GM21381 (cell line): ENCODE measurements around the gene BCAP31.
"Not testable (repeated sequence)": the region's sequence is repeated elsewhere in the genome, so short reads cannot be mapped to it uniquely, and the experiment has no call there.

ENCODE experiments used
- ATAC-seq: cut with Tn5 transposase; IDR thresholded peaks from one replicate; pipeline ENCODE4 v1.9.1; 2021; ENCODE audit warnings: mild to moderate bottlenecking, moderate library complexity; ENCODE audit not compliant: unreplicated experiment

The BCAP31 gene

DNA sequence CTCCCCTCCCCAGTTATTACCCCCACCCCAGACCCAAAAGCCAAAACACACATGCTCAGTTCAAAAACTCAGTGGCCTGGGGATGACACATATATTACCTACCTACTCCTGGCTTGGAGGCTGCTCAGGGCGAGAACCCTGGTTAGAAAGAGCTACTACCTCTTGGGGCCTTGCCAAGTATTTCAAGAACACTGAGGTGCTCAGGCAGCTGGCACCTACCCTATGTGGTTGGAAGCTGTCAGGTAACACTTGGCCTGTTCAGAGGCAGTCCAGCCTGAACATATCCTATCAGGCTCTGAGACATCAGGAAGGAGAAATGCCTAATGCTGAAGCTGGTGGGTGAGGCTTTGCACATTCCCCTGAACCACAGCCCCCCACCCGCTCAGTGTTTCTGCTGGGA is 4.9 kb downstream of the BCAP31 start:
- no peak for ATAC-seq

DNA sequence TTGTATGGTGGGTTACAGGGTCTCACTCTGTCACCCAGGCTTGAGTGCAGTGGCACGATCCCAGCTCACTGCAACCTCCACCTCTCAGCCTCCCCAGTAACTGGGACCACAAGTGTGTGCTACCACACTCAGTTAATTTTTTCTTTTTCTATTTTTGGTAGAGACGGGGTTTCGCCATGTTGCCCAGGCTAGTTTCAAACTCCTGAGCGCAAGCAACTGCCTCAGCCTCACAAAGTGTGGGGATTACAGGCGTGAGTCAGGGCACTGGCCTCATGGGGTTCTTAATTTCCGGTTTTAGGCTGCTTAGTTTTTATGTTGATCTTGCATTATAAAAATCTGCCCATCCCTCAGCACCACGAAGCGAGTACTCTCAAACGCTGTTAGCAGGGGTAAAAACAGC is 6.7 kb downstream of the BCAP31 start:
- no peak for ATAC-seq

DNA sequence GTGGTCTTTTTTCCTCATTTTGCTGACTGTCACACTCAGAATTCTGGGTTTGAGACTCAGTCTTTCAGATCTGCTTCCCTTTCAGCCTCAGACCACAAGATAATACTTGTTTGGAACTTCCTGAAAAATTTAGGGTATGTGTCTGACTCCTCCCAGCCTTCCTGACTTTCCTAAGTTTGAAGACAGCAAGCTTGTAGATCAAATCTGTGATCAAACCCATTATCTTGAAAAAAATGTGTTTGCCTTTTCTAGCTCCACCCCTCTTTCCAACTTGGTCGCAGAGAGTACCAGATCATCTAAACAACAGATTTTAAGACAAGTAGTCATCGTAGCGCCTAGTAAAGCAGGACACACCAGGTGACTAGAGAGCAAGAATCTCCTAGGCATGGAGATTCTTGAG is 9.9 kb downstream of the BCAP31 start:
- ATAC-seq, result no peak

DNA sequence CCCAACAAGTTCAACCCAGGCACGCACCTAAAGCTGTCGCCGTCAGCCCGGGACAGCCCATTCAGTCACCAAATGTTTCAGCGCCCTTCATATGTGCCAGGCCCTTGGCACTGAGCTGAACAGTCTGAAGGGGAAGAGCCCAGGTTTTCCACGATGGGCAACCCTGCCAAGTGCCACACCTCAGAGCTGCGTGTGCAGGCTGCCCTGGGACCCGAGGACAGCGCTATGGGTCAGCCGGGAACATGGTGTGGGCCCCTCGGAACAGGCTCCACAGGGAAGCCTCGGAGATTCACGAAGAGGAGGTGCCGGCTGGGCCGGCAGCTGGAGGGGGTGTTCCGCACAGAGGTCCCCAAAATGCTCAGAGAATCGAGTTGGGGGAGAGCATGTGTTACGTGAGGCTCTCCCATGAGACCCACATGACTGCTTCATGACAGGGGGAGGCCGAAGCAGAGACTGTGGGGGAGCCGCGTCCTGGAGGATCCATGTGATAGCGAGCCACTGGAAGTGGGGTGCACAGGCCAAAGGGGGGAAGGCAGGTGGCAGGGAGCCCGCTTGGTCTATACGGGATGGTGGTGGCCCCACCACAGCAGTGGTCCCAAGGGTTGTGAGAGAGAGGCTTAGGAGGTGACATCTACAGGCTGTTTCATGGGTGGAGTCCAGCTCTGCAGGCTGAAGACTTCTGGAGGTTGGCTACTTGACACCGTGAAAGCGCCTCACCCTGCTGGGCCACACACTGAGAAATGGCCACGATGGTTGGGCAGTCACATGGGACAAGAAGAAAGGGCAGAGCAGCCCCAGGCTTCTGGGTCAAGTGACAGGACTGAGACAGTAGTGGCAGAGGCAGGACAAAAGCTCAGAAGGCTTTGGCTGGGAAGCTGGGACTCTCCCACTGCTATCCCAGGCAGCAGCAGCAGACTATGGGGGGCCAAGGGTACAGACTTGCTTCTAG is 14.2 kb downstream of the BCAP31 start:
- ATAC-seq, result no peak

DNA sequence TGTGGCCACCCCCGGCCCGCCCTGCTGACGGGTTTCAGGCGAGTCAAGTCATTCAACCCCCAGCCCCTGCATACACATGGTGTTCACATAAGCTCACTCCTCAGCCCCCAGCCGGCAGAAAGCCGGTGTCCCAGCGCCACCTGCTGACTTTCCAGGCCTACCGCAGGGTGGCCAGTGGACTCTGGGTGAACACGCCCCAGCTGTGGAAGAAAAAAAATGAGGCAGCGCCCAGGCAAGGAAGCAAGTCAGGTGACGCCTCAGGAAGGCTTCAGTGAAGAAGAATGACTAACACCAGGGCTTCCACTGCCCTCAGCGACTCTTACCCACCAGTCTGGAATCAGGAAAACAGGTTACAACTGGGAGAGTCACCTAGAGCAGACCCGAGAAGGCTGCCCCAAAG is 15.8 kb downstream of the BCAP31 start:
- ATAC-seq, result no peak

DNA sequence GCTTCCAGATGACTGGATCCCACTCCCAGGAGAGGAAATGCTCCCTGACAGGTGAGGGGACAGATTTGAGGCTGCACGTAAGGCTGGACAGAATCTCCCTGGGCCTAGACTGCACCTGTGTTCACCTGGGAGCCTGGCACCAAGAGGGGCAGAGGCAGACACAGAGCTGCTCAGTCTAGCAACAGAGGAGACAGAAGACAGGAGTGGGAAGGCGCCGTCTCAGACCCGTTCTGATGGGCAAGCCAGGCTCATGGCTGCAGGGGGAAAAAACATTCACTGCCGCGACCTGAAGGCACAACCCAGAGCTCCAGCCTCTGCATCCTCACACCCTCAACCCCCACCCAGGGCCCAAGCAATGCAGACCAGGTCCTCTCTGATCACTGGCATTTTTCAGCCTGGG is 16.8 kb downstream of the BCAP31 start:
- no peak for ATAC-seq

DNA sequence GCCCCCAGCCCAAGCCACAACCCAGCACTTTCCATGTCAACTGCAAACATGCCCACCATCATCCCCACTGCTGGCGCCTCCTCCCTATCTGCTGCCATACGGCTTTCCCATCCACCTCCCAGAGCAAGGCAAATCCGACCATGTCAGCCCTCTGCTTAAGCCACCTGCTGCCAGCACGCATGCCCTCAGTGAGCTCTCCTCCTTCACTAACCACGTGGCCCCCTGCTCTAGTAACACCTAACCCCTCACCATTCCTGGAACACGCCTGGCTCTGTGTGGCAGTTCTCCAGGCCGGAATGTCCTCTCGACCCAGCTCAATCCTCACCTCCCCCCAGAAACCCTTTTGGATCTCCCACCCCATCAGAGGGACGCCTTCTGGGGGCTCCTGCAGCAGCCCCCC is 17.4 kb downstream of the BCAP31 start:
- ATAC-seq, result no peak

DNA sequence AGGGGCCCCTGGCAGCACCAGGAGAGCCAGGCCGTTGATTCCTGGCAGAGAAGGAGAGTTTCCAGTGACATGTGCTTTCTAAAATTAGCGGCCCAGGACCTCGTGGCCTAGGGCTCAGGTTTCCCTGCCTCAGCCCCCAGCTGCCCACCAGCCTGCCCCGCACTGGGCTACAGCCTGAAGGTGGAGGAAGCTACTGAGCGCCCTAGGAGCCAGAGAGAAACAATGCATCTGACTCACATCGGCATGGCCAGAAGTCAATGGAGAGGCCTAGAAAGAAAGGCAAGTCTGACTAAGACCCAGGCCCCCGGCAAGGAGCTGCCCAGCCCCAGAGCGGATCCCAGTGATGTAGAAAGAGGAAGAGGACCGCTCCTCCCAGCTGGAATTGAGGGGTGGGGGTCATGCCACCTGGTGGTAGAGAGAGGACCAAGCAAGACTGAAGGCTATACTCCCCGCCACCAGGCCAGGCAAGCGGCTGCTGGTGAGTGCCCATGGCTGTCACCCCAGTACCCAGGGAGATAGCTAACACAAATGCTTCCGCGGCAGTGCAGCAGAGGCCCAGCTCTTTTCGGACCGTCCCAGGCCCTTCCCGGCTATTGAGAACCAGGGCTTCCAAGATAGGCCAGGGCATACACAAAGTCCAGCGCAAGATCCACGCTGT is 18.7 kb downstream of the BCAP31 start:
- ATAC-seq, result not testable (repeated sequence)

DNA sequence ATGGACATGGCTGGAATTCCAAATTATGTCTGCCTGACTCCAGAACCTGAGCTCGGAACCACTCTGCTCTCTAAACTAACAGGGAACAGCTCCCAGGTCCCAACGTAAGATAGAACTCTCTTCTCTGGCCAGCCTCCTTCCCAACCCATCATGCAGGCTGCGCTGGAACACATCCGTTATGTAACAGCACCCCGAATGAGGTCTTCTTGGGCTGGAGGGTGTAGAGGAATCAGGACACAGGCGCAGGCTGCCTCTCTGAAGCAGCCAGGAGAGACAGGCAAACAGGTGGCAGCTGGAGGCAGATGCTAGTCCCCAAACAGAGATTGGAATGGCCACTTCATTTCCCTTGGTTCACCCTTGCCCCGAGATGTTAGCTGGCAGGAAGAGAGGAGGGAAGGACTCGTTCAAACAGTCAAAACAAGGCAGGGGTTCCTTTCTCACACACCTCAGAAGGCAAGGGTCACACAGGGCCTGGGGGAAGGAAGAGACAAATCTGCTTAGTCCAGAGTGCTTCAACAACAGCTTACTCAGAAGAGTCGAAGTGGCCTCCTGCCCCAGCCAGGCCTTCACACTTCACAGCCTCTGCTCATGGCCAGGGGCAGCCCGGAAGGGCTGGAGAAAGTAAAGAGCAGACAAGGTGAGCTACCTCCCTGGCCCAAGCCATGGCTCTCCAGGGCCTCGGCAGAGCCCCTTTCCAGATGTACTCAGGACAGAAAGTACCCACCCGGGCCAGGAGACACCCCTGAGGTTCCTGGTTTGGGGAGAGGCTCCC is 19.4 kb downstream of the BCAP31 start:
- ATAC-seq, result not testable (repeated sequence)

DNA sequence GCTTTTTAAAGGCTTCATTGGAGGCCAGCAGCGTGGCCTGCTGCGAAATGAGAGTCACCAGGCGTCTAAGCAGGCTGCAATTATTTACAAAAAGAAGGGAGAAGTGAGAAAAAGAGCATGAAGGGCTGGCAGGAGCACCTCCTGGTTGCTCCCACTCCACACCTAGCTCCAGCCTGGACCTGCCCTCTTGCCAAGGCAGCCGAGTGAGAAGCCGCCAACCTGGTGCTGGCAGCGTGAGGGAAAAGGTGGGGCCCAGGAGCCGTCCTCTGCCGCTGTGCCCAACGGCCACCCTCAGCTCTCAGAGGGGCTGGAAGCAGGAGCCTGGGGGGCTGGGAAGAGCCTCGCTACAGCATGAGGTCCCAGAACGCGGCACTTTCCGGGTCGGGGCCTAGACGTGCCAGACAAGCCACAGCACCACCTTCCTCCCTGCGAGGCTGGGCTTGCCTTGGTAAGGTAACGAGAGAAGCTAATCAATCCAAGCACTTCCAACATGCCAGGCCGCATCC is 20.1 kb downstream of the BCAP31 start:
- no peak for ATAC-seq

DNA sequence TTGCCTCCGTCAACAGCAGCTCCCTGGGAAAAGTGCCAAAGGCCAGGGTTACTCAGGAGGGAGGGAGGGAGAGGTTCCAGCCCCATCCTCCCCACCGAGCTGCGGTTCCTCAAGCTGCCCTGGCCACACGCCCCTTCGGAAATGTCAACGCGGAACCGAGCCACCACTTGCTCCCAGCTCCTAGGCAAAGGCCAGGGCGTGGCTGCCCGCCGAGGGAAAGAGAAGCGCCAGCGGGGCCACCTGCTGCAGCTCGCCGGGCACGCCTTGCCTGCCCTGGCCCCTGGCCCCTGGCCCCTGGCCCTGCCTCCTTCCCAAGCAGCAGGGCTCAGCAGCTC is 21.2 kb downstream of the BCAP31 start:
- ATAC-seq, result no peak

DNA sequence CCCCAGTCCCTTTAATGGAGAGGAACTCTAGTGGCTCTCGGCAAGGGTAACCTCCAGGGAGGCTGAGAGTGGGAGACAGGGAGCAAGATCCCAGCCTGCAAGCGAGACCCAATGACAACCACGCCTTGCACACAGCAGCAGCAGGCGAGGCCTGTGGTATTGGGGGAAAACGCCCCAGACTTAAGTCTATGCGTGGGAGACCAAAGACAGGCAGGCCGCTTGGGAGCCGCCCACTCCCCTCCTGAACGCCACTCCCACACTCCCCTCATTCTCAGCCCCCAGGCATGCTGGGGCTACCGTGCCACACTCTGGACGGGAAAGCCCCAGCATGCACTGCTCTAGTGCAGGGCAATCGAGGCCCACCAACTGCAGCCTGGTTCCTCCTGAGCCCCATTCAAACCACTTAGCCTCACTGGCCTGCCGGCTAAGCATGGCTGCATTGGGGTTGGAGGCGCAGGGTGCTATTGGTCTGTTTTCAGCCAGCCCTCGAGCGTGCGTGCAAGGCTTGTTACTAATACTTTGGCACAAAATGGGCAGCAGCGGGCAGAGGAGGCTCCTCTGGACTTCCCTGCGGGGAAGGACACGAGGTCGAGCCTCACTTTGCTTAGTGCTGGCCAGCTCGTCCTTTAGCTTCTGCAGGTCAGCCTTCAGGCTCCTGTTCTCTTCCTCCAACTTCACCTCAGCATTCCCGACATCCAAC is 21.7 kb downstream of the BCAP31 start:
- no peak for ATAC-seq

DNA sequence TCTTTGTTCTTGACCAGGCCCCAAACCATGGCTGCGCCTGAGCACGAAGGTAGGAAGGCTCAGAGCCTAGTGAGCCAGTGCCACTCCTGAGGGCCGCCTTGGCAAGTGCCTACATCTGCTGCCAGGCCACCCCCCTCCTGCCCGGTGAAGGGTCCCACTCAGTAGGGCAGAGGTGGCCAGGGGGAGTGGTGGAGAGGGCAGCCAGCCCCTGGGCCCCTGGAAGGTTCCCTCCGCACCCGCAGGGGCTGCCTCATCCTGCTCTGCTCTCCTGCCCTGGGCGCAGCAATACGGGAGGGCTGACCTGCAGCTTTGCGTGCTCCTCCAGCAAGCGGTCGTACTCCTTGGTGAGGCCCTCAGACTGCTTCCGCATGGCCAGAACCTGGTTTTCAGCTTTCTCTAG is 22.5 kb downstream of the BCAP31 start:
- no peak for ATAC-seq

DNA sequence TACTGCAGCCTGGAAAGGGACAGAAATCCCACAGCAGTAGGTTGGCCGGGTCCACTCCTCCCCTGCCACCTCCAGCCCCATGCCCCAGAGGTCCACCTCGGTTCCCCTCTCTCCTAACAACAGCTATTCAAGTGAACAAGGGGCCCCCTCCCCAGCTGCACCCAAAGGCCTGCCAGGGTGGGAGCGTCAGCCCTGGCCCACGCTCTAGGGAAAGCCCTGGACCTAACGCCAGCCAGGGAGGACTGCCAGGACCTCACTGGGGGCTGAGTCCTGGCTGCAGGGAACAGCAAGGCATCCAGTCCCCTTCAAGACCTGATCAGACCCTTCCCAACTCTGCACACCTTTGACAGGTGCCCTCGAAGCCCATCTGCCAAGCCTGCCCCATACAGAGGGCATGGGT is 23.2 kb downstream of the BCAP31 start:
- ATAC-seq, result no peak

DNA sequence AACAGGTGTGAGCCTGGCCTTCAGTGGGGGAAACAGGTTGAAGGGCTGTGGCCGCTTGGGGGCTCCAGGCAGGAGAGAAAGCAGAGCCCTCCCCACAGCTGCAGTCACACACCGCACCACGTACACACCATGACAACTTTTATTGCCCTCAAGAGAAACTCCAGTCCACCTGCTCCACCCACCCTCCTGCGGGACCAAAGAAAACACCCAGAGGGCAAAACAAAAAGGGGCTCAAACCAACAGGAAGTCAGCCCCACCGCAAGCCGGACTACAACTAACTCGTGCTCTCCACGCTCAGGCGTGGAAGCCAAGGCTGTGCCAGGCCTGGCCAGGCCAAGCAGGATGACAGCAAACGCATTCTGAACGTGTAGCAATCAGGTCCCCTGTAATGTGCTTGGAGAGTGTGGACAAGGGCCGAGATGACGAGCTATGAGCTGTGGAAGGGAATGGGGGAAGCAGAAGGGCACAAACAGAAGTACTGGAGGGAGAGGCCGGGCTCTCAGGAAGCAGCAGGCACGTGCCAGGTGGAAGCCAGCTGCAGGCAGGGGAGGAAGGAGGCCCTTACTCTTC is 23.7 kb downstream of the BCAP31 start:
- no peak for ATAC-seq

DNA sequence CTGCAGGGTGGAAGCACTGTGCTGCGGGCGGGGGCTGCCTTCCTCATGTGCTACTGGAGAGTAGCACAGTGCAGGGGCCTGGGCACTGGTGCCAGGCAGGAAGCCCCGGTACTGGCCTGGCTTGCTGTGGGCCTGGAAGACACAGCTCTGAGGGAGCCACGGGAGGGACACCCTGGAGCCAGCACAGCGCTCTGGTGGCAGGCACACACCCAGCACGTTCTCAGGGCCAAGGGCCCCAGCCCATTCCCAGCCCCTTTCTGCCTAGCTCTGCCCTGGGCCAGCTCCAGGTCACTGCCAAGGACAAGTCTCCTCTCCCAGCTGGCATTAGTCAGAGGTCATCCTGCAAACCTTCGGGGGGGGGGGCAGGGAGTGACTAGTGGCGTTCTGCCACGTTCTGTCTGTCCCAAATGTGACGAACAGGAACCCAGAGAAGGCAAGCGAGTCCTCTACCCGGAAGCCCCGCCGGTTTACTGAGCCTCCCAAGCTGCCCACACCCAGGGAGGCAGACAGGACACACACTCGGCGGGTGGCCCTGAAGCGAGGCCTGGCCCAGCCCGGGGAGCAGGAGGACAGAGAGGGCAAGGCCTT is 24.3 kb downstream of the BCAP31 start:
- ATAC-seq, result not testable (repeated sequence)

DNA sequence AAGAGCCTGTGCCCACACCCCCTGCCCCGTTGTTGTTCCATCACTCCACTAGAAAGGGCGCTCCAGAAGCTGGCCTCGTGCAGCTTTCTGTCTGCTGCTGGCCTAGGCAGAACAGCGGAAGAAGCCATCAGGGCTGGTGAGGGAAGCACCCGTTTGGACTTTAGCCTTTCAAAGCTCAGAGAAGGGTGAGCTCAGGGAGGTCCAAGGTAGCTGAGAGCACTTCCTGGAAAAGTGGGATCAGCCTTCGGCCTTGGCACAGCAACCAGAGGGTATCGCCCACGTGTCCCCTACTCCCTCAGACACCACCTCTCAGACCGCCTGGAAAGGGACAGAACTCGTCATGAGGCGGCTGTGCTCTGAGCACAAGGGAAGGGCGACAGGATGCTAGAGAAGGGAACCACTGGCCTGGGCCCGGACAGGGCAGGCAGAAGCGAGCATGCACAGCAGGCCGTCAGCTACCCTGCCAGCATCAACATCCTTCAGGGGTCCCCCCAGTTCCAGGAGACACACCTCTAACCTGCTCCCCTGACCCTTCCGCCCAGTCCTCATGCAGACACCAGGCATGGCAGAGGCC is 24.9 kb downstream of the BCAP31 start:
- ATAC-seq, result not testable (repeated sequence)

DNA sequence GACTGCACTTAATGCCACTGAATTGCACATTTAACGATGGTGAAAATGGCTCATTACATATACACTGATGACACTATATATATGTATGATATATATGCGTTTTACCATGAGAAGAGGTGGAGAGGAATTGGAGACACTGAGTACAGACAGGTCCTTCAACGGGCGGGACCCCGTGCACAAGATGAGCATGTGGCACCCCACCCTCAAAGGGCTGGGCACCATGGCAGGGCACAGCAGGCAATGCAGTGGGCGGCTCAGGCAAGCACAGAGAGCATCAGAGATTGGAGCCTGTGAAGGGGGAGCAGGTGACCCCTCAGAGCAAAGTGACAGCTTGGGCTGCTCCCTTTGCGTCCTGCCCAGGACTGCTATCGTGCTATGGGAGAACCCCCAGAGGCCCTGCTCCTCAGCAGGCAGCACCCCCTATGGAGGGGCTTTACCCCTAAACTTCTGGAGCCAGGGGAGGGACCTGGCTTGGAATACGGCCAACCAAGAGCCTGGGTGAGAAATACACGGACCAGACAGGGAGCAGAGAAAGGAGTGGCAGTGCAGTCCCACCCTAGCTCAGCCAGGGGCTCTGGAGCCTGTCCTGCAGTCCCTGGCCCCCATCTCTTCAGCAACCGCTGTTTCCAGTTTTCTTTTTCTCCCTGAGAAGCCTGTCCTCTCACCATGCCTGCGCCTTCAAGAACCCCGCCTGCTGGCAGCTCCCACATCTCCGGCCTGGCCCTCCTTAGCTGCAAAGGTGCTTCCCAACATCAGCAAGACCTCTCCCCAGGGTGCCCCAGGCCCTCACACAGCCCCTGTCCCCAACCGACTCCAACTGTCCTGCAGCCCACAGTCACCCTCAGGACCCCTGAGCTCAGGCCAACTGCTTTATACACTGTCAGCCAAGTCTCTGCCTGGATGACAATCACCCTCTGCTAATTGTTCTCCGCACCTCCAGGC is 26.0 kb downstream of the BCAP31 start:
- ATAC-seq, result no peak
